CD8-positive, alpha-beta memory T cell (primary cell): ENCODE measurements around the gene YWHAE. TPM values are rescaled to one million over a fixed set of nuclear protein-coding genes. Genes with fewer than 3 reads are reported as not detected.
"Not testable (repeated sequence)": the region's sequence is repeated elsewhere in the genome, so short reads cannot be mapped to it uniquely, and the experiment has no call there.

Experiments used
- CTCF ChIA-PET: fragments of 350-600 bp; sonication (Branson Sonifier 250); formaldehyde crosslinking; loops from one replicate; lab custom pipeline; 2021; ENCODE audit warnings: antibody characterized with exemption; lab: Charles Lee
- POLR2A ChIA-PET: fragments of 350-600 bp; sonication (Branson Sonifier 250); formaldehyde crosslinking; loops from one replicate; lab custom pipeline; 2021; ENCODE audit warnings: antibody characterized with exemption; lab: Charles Lee
- DNase-seq, 5 donors: peaks; one replicate each; pipeline versions ENCODE4 v3.0.0 to v3.0.0-alpha.2; 2020 to 2022; ENCODE audit warnings: mixed read lengths in 1 of 5
- H3K27ac ChIP-seq: one replicate; pipeline ENCODE4 v1.7.0; 2013; ENCODE audit warnings: low read depth, mild to moderate bottlenecking, low read length, moderate library complexity
- H3K27me3 ChIP-seq: 2 replicates; pipeline ENCODE4 v1.7.0; 2013; ENCODE audit warnings: low read length, mild to moderate bottlenecking; ENCODE audit not compliant: insufficient read depth, poor library complexity, severe bottlenecking
- H3K36me3 ChIP-seq: 2 replicates; pipeline ENCODE4 v1.7.0; 2013; ENCODE audit warnings: mild to moderate bottlenecking, low read length, moderate library complexity; ENCODE audit not compliant: insufficient read depth
- H3K4me1 ChIP-seq: 2 replicates; pipeline ENCODE4 v1.7.0; 2013; ENCODE audit warnings: mild to moderate bottlenecking, low read length, moderate library complexity; ENCODE audit not compliant: insufficient read depth
- H3K4me3 ChIP-seq: 2 replicates; pipeline ENCODE4 v1.7.0; 2013; ENCODE audit warnings: mild to moderate bottlenecking, low read length
- H3K9me3 ChIP-seq: 2 replicates; pipeline ENCODE4 v1.7.0; 2013; ENCODE audit warnings: mild to moderate bottlenecking, low read length
- H3K27ac Mint-ChIP-seq, 8 donors: one replicate each; pipeline ENCODE4 v1.8.0; 2020 to 2021; ENCODE audit warnings: mixed read lengths in 8 of 8, mild to moderate bottlenecking in 6 of 8, inconsistent platforms in 3 of 8, moderate library complexity in 3 of 8
- H3K27me3 Mint-ChIP-seq, 2 donors: one replicate each; pipeline ENCODE4 v1.8.0; 2020 to 2021; ENCODE audit warnings: mixed read lengths in 2 of 2, mild to moderate bottlenecking in 1 of 2, moderate library complexity in 1 of 2
- H3K36me3 Mint-ChIP-seq, 3 donors: one replicate each; pipeline ENCODE4 v1.8.0; 2020 to 2021; ENCODE audit warnings: mixed read lengths in 3 of 3, inconsistent platforms in 1 of 3, mild to moderate bottlenecking in 1 of 3
- H3K4me1 Mint-ChIP-seq, 3 donors: one replicate each; pipeline ENCODE4 v1.8.0; 2020 to 2021; ENCODE audit warnings: mixed read lengths in 3 of 3, inconsistent platforms in 1 of 3, mild to moderate bottlenecking in 1 of 3
- H3K4me3 Mint-ChIP-seq, 7 donors: one replicate each; pipeline ENCODE4 v1.8.0; 2020 to 2021; ENCODE audit warnings: mixed read lengths in 7 of 7, mild to moderate bottlenecking in 6 of 7, moderate library complexity in 4 of 7, inconsistent platforms in 2 of 7
- H3K9me3 Mint-ChIP-seq, 5 donors: one replicate each; pipeline ENCODE4 v1.8.0; 2020 to 2022; ENCODE audit warnings: mixed read lengths in 5 of 5, mild to moderate bottlenecking in 3 of 5, moderate library complexity in 2 of 5, inconsistent platforms in 1 of 5
- polyA plus RNA-seq: library from polyadenylated mRNA; unstranded; fragments of 300-500 nt; fragmentation: Illumina TruSeq; gene quantifications from one replicate; pipeline ENCODE4 v1.2.3, GENCODE V29; 2021
- total RNA-seq, 2 experiments: library from RNA; stranded (reverse); gene quantifications; one replicate each; pipeline ENCODE4 v1.2.3, GENCODE V29; 2021

Gene YWHAE
- total and polyA plus RNA-seq, 3 experiments from 2014 or later, result 44.0 to 596 (median 579) TPM

DNA sequence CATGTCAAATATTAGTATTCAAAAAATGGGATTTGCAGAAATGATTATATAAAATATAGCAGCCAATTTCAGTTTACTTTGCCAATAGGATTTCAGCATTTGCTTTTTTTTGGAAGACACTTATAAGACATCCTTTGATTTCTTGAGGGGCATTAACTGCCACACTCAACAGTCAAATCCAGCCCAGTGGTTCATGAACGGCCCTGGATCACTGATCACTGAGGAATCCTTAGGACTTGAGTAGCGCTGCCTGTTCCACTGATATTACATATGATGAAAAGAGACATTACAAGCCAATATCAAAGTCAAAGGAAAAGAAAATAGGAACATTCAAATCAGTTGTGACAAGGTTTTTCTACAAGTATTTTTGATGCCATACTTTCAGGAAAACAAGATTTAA is 21.0 kb upstream of the YWHAE start:
- H3K4me3 Mint-ChIP-seq, result no peak overlapping the region
- peaks cover 0 to 48% (median 9%) of the 10 kb centered on the region in 3 donors for H3K36me3 Mint-ChIP-seq
- no peaks in the 10 kb centered on the region for H3K27me3 Mint-ChIP-seq
- no peaks in the 10 kb centered on the region for H3K4me1 ChIP-seq
- no peak for DNase-seq
- POLR2A ChIA-PET, result no interaction called here
- H3K4me1 Mint-ChIP-seq, result peaks cover 0 to 8% (median 4%) of the 10 kb centered on the region in 3 donors
- H3K27ac Mint-ChIP-seq, result peak overlapping the region in 1 of 8 donors; percentile 29
- peaks cover 13% of the 10 kb centered on the region for H3K36me3 ChIP-seq
- CTCF ChIA-PET, result no interaction called here
- no peaks in the 10 kb centered on the region for H3K9me3 ChIP-seq
- no peak overlapping the region for H3K27ac ChIP-seq
- H3K9me3 Mint-ChIP-seq, result no peaks in the 10 kb centered on the region
- H3K4me3 ChIP-seq, result no peak overlapping the region
- H3K27me3 ChIP-seq, result no peaks in the 10 kb centered on the region

- no peak for DNase-seq
- CTCF ChIA-PET, result no interaction called here
- Mint-ChIP-seq H3K4me1 (peaks cover 0 to 3% (median 0%) of the 10 kb centered on the region in 3 donors), H3K36me3 (peaks cover 0 to 40% (median 9%) of the 10 kb centered on the region in 3 donors), H3K9me3 (no peaks in the 10 kb centered on the region), H3K27ac (no peak overlapping the region), H3K27me3 (no peaks in the 10 kb centered on the region), H3K4me3 (no peak overlapping the region)
- Histone ChIP-seq H3K27me3 (no peaks in the 10 kb centered on the region), H3K9me3 (no peaks in the 10 kb centered on the region), H3K36me3 (peaks cover 13% of the 10 kb centered on the region), H3K4me3 (no peak overlapping the region), H3K27ac (no peak overlapping the region), H3K4me1 (no peaks in the 10 kb centered on the region)
- POLR2A ChIA-PET, result no interaction called here
These were observed 20.1 kb upstream of the YWHAE start for GRCh38 chr17:1420163-1420562.

DNA sequence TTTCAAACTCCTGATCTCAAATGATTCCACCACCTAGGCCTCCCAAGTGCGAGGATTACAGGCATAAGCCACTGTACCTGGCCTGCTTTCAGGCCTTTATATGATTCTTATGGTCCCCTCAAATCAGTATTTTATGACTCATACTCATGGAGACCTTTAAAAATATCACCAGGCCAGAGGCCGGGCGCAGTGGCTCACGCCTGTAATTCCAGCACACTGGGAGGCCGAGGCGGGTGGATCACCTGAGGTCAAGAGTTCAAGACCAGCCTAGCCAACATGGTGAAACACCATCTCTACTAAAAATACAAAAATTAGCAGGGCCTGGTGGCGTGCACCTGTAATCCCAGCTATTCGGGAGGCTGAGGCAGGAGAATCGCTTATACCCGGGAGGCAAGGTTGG is 18.5 kb upstream of the YWHAE start:
- H3K4me3 ChIP-seq, H3K27ac ChIP-seq, CTCF ChIA-PET, DNase-seq, POLR2A ChIA-PET, H3K4me3 Mint-ChIP-seq, H3K9me3 Mint-ChIP-seq, H3K4me1 Mint-ChIP-seq, H3K4me1 ChIP-seq, H3K27ac Mint-ChIP-seq, H3K9me3 ChIP-seq, H3K27me3 ChIP-seq, H3K27me3 Mint-ChIP-seq: not testable (repeated sequence)
- peaks cover 10% of the 10 kb centered on the region for H3K36me3 ChIP-seq
- H3K36me3 Mint-ChIP-seq, result peaks cover 0 to 31% (median 9%) of the 10 kb centered on the region in 3 donors

- Histone ChIP-seq H3K4me3 (no peak overlapping the region), H3K27ac (no peak overlapping the region), H3K36me3 (no peaks in the 10 kb centered on the region), H3K9me3 (no peaks in the 10 kb centered on the region), H3K4me1 (no peaks in the 10 kb centered on the region), H3K27me3 (no peaks in the 10 kb centered on the region)
- no peaks in the 10 kb centered on the region for H3K9me3 Mint-ChIP-seq
- peaks cover 0 to 6% (median 0%) of the 10 kb centered on the region in 3 donors for H3K4me1 Mint-ChIP-seq
- H3K27me3 Mint-ChIP-seq, result no peaks in the 10 kb centered on the region
- no peak overlapping the region for H3K27ac Mint-ChIP-seq
- no peak for DNase-seq
- ChIA-PET CTCF (no interaction called here), POLR2A (interaction anchor here (0.6 to 0.9 kb wide), 2 partner anchors 51 to 65 kb away, joined by 3 read pairs; no protein-coding TSS in a partner anchor)
- no peak overlapping the region for H3K4me3 Mint-ChIP-seq
- peaks cover 0 to 14% (median 3%) of the 10 kb centered on the region in 3 donors for H3K36me3 Mint-ChIP-seq
These were observed 16.4 kb upstream of the YWHAE start for GRCh38 chr17:1416414-1416813.

GRCh38 chr17:1414634-1415033 is 14.6 kb upstream of the YWHAE start:
- Histone ChIP-seq H3K36me3 (no peaks in the 10 kb centered on the region), H3K9me3 (no peaks in the 10 kb centered on the region), H3K27me3 (no peaks in the 10 kb centered on the region), H3K4me3 (no peak overlapping the region), H3K27ac (no peak overlapping the region), H3K4me1 (no peaks in the 10 kb centered on the region)
- Mint-ChIP-seq H3K27ac (peak overlapping the region in 2 of 8 donors; percentile 71 to 90), H3K36me3 (peaks cover 0 to 3% (median 2%) of the 10 kb centered on the region in 3 donors), H3K9me3 (no peaks in the 10 kb centered on the region), H3K27me3 (no peaks in the 10 kb centered on the region), H3K4me3 (no peak overlapping the region), H3K4me1 (peaks cover 0 to 6% (median 0%) of the 10 kb centered on the region in 3 donors)
- POLR2A ChIA-PET, result no interaction called here
- no peak for DNase-seq
- CTCF ChIA-PET, result interaction anchor here (1.1 kb wide), 1 partner anchor 14 kb away, joined by 3 read pairs; no protein-coding TSS in a partner anchor

DNA sequence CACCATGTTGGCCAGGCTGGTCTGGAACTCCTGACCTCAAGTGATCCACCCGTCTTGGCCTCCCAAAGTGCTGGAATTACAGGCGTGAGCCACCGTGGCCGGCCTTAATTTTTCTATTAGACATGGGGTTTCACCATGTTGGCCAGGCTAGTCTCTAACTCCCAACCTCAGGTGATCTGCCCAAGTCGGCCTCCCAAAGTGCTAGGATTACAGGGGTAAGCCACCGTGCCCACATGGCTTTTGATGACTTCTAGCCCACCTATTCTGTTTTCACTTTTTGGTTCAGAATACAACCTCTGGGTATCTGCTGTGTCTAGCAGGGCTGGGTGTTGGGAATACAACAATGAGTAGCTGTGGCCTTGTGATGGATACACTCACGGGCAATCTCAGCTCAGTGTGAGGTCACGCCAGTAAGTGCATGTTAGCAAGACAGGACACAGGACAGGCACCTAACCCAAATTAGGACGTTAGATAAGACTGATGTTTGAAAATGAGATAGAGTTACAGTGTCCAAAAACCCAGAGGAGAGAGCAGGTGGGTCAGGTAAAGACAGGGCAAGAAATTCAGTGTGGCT is 14.1 kb upstream of the YWHAE start:
- ChIA-PET CTCF (interaction anchor here (1.1 kb wide), 1 partner anchor 13 kb away, joined by 3 read pairs; no protein-coding TSS in a partner anchor), POLR2A (no interaction called here)
- peak overlapping the region in 1 of 8 donors; percentile 90 for H3K27ac Mint-ChIP-seq
- peaks cover 0 to 3% (median 2%) of the 10 kb centered on the region in 3 donors for H3K36me3 Mint-ChIP-seq
- peaks cover 0 to 6% (median 0%) of the 10 kb centered on the region in 3 donors for H3K4me1 Mint-ChIP-seq
- Histone ChIP-seq H3K4me1 (no peaks in the 10 kb centered on the region), H3K27me3 (no peaks in the 10 kb centered on the region), H3K4me3 (no peak overlapping the region), H3K36me3 (no peaks in the 10 kb centered on the region), H3K9me3 (no peaks in the 10 kb centered on the region), H3K27ac (no peak overlapping the region)
- H3K4me3 Mint-ChIP-seq, result no peak overlapping the region
- no peak for DNase-seq
- no peaks in the 10 kb centered on the region for H3K9me3 Mint-ChIP-seq
- H3K27me3 Mint-ChIP-seq, result no peaks in the 10 kb centered on the region

DNA sequence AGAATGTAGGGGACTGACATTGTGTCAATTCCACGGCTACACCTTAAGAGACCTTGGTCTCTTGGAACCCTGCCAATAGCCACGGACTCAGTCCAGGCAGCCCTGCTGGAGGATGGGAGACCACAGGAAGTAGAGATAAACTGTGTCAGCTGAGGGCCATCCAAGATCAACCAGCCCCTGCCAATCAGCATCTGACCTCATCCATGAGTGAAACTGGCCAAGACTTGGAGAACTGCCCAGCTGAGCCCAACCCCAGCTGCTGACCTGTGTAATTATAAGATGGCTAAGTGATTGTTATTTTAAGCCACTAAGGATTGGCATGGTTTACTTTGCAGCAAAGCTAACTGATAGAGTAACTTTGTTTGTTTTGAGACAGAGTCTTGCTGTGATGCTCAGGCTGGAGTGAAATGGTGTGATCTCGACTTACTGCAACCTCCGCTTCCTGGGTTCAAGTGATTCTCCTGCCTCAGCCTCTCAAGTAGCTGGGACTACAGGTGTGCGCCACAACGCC is 13.3 kb upstream of the YWHAE start:
- H3K36me3 ChIP-seq, result no peaks in the 10 kb centered on the region
- H3K4me3 Mint-ChIP-seq, result no peak overlapping the region
- H3K9me3 Mint-ChIP-seq, result no peaks in the 10 kb centered on the region
- no peaks in the 10 kb centered on the region for H3K4me1 ChIP-seq
- H3K27me3 Mint-ChIP-seq, result no peaks in the 10 kb centered on the region
- ChIA-PET CTCF (interaction anchor here (0.7 kb wide), 1 partner anchor 781 kb away, joined by 4 read pairs; no protein-coding TSS in a partner anchor), POLR2A (no interaction called here)
- DNase-seq, result no peak
- H3K27me3 ChIP-seq, result no peaks in the 10 kb centered on the region
- peaks cover 0 to 3% (median 2%) of the 10 kb centered on the region in 3 donors for H3K36me3 Mint-ChIP-seq
- H3K27ac Mint-ChIP-seq, result no peak overlapping the region
- H3K4me3 ChIP-seq, result no peak overlapping the region
- H3K4me1 Mint-ChIP-seq, result peaks cover 0 to 6% (median 0%) of the 10 kb centered on the region in 3 donors
- H3K9me3 ChIP-seq, result no peaks in the 10 kb centered on the region
- H3K27ac ChIP-seq, result no peak overlapping the region
